ENCODE measurements around the gene ARMC7. TPM values are rescaled to one million over a fixed set of nuclear protein-coding genes. Genes with fewer than 3 reads are reported as not detected.

ARMC7 gene
- total and polyA plus RNA-seq, 10 of the 15 experiments (the other 5 are each of a cell fraction or from before 2014, with no cell fraction given), result 1.5 to 19.8 (median 6.3) TPM

DNA sequence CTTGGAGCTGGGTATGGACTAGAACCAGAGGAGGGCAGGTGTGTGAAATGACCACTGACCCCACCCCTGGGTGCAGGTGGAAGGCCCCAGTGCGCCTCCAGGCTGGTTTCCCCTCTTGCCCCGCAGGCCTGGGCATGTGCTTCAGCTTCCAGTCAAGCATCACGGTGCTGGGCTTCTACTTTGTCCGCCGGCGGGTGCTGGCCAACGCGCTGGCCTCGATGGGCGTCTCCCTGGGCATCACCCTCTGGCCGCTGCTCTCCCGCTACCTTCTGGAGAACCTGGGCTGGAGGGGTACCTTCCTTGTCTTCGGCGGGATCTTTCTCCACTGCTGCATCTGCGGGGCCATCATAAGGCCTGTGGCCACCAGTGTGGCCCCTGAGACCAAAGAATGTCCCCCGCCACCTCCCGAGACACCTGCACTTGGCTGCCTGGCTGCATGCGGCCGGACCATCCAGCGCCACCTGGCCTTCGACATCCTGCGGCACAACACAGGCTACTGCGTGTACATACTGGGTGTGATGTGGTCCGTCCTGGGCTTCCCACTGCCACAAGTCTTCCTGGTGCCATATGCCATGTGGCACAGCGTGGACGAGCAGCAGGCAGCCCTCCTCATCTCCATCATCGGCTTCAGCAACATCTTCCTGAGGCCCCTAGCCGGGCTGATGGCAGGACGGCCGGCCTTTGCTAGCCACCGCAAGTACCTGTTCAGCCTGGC lies 9.7 kb upstream of the ARMC7 start:
- RAD21 ChIA-PET (ENCODE audit: unreplicated experiment), result no interaction called here
- in situ Hi-C loops (cut with MboI), result no loop called here
- CTCF ChIA-PET, result interaction anchor here (1.4 to 3.8 kb wide), 3 partner anchors 14 to 102 kb away, joined by 5 to 13 read pairs (median 7); no protein-coding TSS in a partner anchor
- no peak for TF ChIP-seq MEF2B (IDR thresholded peaks at IDR 0.05; ENCODE audit: partially characterized antibody, poor library complexity, severe bottlenecking)
- no peak for TF ChIP-seq STAT1 (conservative IDR thresholded peaks at IDR 0.05)
- TF ChIP-seq CEBPB (IDR thresholded peaks at IDR 0.05; ENCODE audit: borderline replicate concordance in 1 of 2, low read depth in 2 of 2, low read length in 2 of 2), result no peak
- TF ChIP-seq, protein P1, sequence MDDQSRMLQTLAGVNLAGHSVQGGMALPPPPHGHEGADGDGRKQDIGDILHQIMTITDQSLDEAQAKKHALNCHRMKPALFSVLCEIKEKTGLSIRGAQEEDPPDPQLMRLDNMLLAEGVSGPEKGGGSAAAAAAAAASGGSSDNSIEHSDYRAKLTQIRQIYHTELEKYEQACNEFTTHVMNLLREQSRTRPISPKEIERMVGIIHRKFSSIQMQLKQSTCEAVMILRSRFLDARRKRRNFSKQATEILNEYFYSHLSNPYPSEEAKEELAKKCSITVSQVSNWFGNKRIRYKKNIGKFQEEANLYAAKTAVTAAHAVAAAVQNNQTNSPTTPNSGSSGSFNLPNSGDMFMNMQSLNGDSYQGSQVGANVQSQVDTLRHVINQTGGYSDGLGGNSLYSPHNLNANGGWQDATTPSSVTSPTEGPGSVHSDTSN (IDR thresholded peaks at IDR 0.05; ENCODE audit: insufficient replicate concordance, low read depth, low read length), result no peak
- no peak for TF ChIP-seq CBFB (IDR thresholded peaks at IDR 0.05; ENCODE audit: low read depth)
- no peak for TF ChIP-seq RELB (IDR thresholded peaks at IDR 0.05; ENCODE audit: low read depth)
- TF ChIP-seq, protein P2, sequence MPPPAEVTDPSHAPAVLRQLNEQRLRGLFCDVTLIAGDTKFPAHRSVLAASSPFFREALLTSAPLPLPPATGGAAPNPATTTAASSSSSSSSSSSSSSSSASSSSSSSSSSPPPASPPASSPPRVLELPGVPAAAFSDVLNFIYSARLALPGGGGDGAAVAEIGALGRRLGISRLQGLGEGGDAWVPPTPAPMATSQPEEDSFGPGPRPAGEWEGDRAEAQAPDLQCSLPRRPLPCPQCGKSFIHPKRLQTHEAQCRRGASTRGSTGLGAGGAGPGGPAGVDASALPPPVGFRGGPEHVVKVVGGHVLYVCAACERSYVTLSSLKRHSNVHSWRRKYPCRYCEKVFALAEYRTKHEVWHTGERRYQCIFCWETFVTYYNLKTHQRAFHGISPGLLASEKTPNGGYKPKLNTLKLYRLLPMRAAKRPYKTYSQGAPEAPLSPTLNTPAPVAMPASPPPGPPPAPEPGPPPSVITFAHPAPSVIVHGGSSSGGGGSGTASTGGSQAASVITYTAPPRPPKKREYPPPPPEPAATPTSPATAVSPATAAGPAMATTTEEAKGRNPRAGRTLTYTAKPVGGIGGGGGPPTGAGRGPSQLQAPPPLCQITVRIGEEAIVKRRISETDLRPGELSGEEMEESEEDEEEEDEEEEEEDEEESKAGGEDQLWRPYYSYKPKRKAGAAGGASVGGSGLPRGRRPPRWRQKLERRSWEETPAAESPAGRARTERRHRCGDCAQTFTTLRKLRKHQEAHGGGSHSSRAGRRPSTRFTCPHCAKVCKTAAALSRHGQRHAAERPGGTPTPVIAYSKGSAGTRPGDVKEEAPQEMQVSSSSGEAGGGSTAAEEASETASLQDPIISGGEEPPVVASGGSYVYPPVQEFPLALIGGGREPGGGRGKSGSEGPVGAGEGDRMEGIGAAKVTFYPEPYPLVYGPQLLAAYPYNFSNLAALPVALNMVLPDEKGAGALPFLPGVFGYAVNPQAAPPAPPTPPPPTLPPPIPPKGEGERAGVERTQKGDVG (CRISPR knock-in tag; IDR thresholded peaks at IDR 0.05), result no peak
- TF ChIP-seq KDM1A (IDR thresholded peaks at IDR 0.05; ENCODE audit: borderline replicate concordance), result no peak
- no peak for TF ChIP-seq HDAC2 (IDR thresholded peaks at IDR 0.05)
- TF ChIP-seq SPI1 (IDR thresholded peaks at IDR 0.05; ENCODE audit: borderline replicate concordance, insufficient read depth, low read depth, low read length), result no peak
- no peak for TF ChIP-seq DPF2 (IDR thresholded peaks at IDR 0.05)
- no peak for TF ChIP-seq POU2F2 (IDR thresholded peaks at IDR 0.05; ENCODE audit: borderline replicate concordance, low read depth, low read length)
- TF ChIP-seq RAD21 (IDR thresholded peaks at IDR 0.05; ENCODE audit: insufficient read depth, low read depth, low read length), result no peak
- no peak for TF ChIP-seq HDGF (IDR thresholded peaks at IDR 0.05)
- no peak for TF ChIP-seq BCLAF1 (IDR thresholded peaks at IDR 0.05)

More for the DNA sequence above, 9.7 kb upstream of the ARMC7 start:
- ChIA-PET SMC1A (ENCODE audit: uncharacterized antibody, unreplicated experiment) (interaction anchor here (1.0 to 1.2 kb wide), 3 partner anchors 13 to 100 kb away, joined by 3 read pairs; no protein-coding TSS in a partner anchor), POLR2A (no interaction called here)
- Histone ChIP-seq H3K4me2 (ENCODE audit: control insufficient read depth, insufficient read depth) (no peak overlapping the region), H2AFZ (ENCODE audit: control insufficient read depth, low read depth, low read length) (no peak overlapping the region), H4K20me1 (ENCODE audit: control insufficient read depth, insufficient read depth) (no peaks in the 10 kb centered on the region), H3K36me3 (ENCODE audit: control insufficient read depth in 2 of 2, insufficient read depth in 2 of 2, low read length in 1 of 2) (no peaks in the 10 kb centered on the region), H3K27me3 (replicated peaks in 1 of 2; ENCODE audit: control insufficient read depth in 2 of 2, insufficient read depth in 2 of 2, low read length in 1 of 2) (no peaks in the 10 kb centered on the region), H3K27ac (ENCODE audit: control insufficient read depth, insufficient read depth) (no peak overlapping the region), H3K79me2 (ENCODE audit: control insufficient read depth, insufficient read depth, low read length) (no peaks in the 10 kb centered on the region), H3K4me3 (no peak overlapping the region), H3K4me1 (ENCODE audit: control insufficient read depth, insufficient read depth, low read length) (peaks cover 4% of the 10 kb centered on the region; the same call in 1 of the 2 replicates), H3K9ac (ENCODE audit: control insufficient read depth, insufficient read depth, low read length) (no peak overlapping the region), H3K9me3 (replicated peaks; ENCODE audit: control insufficient read depth, insufficient read depth, low read length) (no peaks in the 10 kb centered on the region)
- 76% methylated on average over 30 of the region's 31 CpGs for WGBS (ENCODE audit: insufficient coverage, insufficient replicate concordance, low lambda C conversion rate, missing lambda C conversion rate)
- ATAC-seq, result no peak
- DNase-seq (ENCODE audit: low read depth, low spot score), result no peak
- no TSS peak for BruUV-seq (replicated peaks)
- intact Hi-C loops (cut with micrococcal nuclease; ENCODE audit: unreplicated experiment), result no loop called here
- FAIRE-seq, result no peak

Measured in GM12878 (cell line).